ENCODE measurements around the gene RBM15.

Gene RBM15

DNA sequence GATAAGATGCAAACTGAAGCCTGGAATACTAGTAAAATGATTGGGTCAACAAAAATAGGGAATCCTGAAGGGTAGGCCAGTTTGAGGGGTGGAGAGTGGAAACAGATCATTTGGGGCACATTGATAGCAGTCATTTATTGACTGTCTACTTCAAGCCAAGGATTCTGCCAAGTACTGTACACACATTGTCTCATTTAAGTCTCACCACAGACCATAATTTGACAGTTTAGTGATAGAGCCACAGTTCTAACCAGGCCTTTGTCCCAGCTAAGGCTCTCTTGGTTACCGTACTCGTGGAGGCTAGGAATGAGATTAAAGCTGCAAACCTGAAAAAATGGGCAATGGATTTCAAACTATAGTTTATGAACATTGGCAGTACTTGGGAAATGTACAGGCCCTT lies 11.2 kb downstream of the RBM15 start:
- no peak for DNase-seq (ENCODE audit: low read depth in 2 of 3, low spot score in 2 of 3)

DNA sequence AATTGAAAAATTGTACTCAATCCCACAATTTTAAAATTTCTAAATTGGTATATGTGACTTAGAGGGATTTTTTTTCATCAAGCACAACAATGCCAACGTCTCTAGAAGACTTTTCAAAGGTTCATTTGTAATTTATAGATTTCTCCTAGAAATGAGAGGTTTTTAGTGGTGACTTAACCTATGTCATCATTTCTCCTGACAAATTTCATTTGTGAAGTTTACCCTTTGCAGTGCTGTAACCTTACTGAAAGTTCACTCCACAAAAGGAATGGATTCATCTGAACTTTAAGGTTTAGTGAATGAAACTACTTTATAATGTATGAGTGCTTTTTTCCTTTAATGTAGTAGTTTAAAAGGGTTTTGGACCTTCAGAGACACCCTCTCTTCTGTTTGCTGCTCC lies 16.1 kb downstream of the RBM15 start:
- DNase-seq (ENCODE audit: low read depth in 2 of 3, low spot score in 2 of 3) = no peak

DNA sequence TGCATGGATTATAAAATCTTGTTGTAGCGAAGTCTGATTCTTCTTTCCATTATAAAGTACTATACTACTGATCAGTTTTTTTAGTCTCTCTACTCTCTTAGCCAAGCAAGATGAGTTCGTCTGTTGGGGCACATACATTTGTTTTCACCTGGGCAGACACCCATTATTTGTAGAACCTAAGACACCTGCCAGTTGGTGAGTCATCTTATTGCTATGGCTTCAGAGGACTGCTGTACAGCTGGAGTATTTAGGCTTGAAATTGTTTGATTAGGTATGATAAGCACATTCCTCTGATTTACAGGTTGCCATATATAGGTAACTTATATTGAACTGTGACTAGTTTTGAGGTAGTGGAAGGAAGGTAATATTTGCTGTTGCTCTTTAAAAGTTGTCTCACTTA lies 17.2 kb downstream of the RBM15 start:
- no peak for DNase-seq (ENCODE audit: low read depth in 2 of 3, low spot score in 2 of 3)

DNA sequence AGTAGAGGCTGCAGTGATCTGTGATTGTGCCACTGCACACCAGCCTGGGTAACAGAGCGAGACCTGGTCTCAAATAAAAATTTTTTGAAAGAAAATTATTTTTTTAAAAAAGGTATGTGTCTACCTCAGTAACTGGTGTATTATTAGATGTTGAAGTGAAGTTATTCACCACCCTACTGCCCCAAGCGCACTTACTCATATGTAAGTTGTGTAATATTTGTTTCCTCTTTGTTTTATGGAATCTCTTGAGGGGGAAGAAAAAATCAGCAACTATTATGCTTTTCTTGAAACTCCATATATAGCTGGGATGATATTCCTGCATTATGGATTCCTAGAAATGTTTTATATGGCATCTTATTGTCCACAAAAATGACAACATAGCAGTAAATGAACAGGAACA lies 21.3 kb downstream of the RBM15 start:
- DNase-seq (ENCODE audit: low read depth in 2 of 3, low spot score in 2 of 3) = no peak

DNA sequence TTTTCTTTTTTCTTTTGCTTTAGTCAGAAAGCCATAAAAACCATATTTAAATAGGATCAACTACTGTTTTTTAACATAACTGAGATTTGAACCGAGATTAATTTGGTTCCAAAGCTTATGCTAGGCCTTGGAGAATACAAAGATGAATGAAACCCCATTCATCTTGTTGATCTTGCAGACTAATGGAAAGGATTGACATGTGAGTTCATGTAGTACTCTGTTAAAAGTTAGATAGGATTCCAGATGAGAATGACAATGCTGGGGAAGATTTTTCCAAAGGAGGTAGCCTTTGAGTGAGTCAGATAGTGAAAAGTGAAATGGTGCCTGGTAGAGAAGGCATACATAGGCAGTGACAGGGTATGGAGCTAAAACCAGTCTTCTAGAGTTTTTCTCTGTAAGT lies 22.7 kb downstream of the RBM15 start:
- DNase-seq (ENCODE audit: low read depth in 2 of 3, low spot score in 2 of 3) = no peak

DNA sequence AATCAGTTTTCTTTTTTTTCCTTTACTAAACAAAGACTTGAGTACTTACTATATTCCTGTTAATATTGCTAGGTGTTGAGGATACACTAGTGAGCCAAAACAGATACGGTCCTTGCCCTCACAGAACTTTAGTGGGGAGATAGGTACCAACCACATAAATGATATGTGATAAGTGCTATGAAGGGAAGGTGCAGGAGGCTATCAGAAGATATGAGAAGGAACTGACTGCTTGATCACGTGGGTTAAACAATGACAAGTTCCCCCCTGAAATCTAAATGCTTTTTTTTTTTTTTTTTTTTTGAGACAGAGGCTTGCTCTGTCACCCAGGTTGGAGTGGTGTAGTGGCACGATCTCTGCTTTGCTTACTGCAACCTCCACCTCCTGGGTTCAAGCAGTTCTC lies 25.0 kb downstream of the RBM15 start:
- no peak for DNase-seq (ENCODE audit: low read depth in 2 of 3, low spot score in 2 of 3)

DNA sequence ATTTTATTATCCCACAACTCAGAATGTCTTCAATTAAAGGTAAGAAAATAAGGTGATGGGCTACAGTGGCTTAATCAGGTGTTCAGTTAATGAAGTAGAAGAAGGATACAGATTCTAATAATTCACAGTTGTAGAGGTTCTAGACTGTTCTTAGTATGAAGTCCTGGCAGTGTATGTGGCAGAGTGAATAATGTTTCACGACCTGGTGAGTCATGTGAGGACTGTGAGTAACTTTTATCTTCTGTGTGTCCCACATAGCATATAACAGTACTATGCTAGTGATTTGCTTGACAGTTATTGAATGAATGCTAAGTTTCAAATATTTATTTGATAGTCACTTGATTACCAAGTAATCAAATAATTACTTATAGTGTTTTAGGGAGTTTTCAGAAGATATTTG lies 31.6 kb downstream of the RBM15 start:
- no peak for DNase-seq (ENCODE audit: low read depth in 2 of 3, low spot score in 2 of 3)

DNA sequence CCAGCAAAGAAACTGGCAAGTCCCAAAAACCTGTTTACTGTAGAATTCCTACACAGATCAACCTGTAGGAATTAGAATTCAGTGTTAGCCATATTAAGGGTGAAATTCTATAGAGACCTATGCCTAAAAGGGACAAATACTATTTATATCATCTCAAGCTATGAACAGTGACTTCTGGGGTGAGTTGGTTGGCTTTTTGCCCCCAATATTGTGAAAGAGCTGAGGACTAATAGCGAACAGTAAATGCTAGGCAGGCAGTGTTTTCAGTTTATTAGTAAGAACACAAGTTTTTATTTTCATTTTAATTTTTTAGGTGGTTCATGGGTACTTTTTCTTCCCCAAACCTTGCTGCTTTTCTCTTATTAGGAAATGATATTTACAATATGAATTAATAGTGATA lies 36.3 kb downstream of the RBM15 start:
- no peak for DNase-seq (ENCODE audit: low read depth in 2 of 3, low spot score in 2 of 3)

DNA sequence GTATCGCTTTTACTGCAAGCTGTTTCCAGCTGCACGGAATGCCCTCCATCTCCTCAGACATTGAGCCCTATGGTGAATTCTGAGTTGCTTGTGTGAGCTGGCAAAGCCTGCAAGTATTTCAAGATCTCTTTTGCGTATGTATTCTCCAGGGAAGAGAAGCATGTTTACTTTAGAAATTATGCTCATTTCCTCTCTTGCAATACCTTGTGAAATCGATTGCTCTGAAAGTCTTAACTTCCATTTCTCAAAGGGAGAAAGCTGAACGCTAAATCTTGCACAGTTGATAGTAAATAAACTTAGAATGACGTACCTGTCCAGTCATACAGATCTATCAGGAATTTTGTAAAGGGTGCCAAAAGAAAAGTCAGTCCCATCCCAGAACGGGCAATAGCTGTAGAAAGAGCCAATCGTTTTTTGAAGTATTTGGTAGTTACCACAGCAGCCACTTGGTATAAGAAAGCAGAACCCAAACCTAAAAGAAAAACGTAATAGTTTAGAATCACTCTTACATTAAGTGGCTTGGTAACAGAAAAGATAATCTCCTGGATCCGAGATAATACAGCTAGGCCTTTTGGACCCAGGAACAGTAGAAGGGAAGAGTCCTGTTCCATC lies 41.6 kb downstream of the RBM15 start:
- no peak for DNase-seq (ENCODE audit: low read depth in 2 of 3, low spot score in 2 of 3)

DNA sequence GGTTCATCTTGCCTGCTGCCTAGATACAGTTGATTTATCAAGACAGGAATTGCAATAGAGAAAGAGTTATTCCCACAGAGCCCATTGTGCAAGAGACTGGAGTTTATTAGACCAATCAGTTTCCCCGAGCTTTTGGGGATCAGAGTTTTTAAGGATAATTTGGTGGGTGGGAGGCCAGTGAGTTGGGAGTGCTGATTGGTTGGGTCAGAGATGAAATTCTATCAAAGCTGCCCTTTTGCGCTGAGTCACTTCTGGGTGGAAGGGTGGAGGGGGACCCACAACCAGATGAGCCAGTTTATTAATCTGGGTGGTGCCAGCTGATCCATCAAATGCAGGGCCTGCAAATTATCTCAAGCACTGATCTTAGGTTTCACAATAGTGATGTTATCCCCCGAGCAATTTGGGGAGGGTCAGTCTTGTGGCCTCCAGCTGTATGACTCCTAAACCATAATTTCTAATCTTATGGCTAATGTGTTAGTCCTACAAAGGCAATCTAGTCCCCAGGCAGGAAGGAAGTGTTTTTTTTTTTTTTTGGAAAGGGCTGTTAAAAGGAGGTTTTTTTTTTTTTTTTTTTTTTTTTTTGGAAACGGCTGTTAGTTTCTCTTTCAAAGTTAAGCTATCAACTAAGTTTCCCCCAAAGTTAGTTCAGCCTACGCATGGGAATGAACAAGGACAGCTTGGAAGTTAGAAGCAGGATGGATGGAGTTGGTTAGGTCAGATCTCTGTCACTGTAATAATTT lies 44.2 kb downstream of the RBM15 start:
- no peak for DNase-seq (ENCODE audit: low read depth in 2 of 3, low spot score in 2 of 3)

DNA sequence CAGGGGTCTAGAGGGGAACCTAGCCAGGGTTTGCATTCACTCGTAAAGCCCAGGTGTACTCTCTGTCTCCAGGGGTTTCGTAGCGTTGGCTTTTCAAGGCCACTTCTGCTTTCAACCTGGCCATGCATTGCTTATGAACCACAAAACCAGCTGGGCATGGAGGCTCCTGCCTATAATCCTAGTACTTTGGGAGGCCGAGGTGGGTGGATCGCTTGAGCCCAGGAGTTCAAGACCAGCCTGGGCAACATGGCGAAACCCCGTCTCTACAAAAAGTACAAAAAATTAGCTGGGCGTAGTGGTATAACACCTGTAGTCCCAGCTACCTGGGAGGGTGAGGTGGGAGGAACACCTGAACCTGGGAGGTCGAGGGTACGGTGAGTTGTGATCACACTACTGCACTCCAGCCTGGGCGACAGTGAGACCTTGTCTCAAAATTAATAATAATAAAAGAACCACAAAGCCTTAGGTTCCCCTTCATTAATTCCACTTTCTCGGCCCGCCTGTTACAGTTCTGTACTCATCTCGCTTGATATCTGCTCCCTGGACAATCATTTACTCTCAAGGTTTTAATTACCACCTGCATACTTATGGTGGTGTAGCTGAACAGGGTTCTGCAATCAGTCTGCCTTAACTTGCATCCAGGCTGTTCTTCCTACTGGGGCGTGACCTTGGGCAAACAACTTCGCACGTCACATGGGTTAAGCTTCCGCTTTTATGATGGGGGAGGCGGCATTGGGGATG lies 45.6 kb downstream of the RBM15 start:
- no peak for DNase-seq (ENCODE audit: low read depth in 2 of 3, low spot score in 2 of 3)

DNA sequence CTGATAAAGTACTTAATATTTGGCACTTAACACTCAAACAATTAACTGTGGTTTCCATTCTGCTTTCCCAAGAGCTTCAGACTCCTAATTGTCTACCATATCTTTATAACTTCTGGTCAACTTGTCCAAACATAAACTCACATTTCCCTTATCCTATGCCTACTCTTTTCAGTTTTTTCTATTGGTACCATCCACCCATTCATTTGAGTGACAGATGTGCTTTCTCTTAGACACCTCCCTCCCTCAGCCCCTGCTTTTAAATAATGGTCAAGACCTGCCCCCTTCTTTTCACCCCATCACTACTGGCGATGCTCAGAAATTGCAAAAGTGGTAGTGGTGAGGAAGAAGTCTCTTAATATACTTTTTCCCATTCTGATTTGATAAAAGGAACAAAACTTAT lies 46.2 kb downstream of the RBM15 start:
- DNase-seq (ENCODE audit: low read depth in 2 of 3, low spot score in 2 of 3) = no peak

DNA sequence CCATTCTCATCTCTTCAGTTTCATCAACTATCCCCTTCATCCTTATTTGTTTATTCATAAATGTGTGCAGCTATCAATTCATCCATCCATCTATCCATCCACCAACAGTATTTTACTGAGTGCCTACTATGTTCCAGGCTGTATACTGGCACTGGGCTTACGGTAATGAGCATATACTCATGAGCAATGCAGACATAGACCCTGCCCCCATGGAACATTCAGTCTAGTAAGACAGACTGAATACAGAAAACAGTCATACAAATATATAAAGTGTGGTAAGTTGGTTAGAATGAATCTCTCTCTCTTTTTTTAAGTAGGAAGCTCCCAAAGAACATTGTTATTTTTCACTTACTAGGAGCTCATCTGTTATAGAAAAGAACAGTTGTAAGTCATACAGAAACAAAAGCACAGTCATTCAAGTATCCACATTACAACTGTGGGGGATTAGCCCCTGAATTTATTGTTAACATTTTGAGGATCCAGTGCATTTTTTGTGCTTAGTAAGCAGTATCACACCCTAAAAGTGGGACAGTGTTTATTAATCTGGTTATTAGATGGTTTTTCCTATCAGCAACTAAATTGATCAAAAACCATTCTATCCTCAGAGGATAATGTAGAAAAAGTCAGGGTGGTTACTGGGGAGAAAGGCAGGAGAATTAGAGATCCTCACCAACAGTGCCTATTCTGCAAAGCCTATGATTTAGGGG lies 48.0 kb downstream of the RBM15 start:
- no peak for DNase-seq (ENCODE audit: low read depth in 2 of 3, low spot score in 2 of 3)

DNA sequence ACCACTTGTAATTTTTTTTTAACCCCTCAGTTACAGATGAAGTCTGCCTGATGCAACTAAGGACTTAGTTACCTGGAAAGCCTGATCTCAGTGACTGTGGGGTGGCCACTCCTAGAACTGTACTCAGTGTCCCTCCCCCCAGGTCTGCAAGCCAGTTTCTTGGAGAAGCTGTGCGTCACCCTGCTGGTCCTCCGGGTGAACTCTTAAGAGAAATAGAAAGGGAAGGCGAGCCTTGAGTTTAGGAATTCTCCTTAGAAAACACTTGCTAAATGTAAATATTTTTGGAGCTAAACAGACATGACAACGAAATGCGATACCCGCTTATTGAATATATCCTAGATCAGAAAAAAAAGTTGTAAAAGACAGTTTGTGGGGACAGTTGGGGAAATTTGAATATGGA lies 50.9 kb downstream of the RBM15 start:
- DNase-seq (ENCODE audit: low read depth in 2 of 3, low spot score in 2 of 3) = no peak

DNA sequence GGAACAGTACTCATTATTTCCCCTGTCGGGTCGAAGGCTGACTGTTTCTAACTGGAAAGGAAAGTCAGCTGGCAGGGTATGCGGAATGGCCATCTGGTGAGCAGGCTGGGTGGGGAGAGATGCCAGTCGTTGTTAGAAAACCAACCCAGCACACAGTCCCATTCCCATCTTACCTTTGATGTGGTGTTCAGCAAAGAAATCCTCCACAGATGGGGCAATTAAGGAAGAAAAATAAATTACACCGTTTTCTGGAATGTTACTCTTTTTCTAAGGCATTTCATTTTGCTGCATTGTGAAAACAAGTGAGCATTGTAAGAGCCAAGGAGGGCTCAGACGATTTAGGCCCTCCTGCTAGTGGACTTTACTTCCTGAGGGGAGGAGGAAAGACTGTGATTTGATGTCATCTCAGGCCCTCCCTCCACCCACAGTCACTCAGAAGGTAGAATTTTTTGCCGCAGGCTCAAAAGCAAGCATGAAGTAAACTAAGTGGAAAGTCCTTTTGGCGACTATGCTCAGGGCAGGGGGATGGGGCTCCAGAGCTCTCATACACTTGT lies 51.6 kb downstream of the RBM15 start, which contains the start of gene SLC16A4:
TSS of gene SLC16A4 (minus strand) at position 335 of the 554 bp plus-strand sequence. CDS start 1,703 bp downstream, outside the sequence.
- no peak for DNase-seq (ENCODE audit: low read depth in 2 of 3, low spot score in 2 of 3)

DNA sequence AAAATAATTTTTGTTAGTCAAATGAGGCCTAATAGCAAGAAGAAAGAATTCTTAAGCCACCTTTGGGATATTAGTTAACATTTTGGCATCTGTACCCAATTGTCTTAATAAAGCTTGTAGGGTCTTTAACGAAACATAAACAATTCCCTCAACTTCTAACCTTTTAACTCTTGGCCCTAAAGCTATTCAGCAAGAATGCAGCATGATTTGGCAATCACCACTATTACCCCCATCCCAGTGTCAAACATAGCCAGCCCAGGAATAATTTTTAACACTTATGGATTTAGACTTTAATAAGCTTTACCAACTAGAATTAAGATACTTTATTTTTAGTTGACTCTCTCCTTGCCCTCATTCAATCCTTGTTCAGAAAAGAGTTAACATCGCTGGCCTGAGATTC lies 54.1 kb downstream of the RBM15 start:
- no peak for DNase-seq (ENCODE audit: low read depth in 2 of 3, low spot score in 2 of 3)

DNA sequence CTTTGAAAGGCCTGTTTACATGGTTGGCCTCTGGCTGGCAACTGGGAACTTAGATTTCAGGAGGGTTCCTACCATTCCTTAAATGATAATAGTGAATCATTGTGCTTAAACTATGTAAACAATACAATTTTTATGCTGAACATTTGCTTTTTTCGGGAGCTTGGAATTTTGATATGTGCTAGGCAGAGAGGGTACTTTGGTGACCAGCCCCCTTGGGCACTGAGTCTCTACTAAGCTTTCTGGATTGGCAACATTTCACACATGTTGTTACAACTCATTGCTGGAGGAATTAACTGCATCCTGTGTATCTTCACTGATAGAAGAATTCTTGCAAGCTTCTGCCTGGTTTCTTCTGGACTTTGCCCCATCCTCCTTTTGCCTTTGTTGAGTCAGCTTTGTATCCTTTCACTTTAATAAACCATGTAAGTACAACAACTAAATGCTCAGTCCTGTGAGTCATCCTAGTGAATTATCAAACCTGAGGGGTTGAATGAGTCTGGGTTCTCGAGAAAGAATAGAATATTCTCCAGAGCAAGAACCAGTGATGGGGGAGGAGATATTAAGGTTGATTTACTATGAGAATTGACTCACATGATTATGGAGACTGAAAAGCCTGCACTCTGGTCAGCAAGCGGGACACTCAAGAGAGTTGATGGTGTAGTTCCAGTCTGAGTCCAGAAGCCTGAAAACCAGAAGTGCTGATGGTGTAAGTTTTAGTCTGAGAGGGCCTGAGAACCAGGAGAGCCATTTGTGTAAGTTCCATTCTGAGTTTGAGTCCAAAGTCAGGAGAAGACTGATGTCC lies 54.7 kb downstream of the RBM15 start:
- no peak for DNase-seq (ENCODE audit: low read depth in 2 of 3, low spot score in 2 of 3)

DNA sequence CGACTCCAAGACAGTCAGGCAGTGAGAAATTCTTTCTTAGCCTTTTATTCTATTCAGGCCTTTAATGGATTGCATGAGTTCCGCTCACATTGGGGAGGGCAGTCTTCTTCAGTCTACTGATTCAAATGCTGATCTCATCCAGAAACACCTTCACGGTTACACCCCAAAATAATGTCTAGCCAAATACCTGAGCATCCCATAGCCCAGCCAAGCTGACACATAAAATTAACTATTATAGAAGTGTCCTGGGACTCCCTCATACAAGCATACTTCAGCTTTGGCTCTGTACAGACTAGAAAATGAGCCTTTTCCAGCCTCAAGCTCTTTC lies 55.3 kb downstream of the RBM15 start:
- DNase-seq (ENCODE audit: low read depth in 2 of 3, low spot score in 2 of 3) = no peak

Measured in activated CD8-positive, alpha-beta memory T cell treated with anti-CD3 and anti-CD28 coated beads for 48 hours (primary cell).